K562 (cell line): ENCODE data around the gene PGS1. TPM values are rescaled to one million over a fixed set of nuclear protein-coding genes. Genes with fewer than 3 reads are reported as not detected.
A peak's percentile ranks its signal among the peaks of the same experiment; 100 is the strongest.

Experiments
- ATAC-seq: fragments of 200-7000 bp; cut with Tn5 transposase; 3 replicates; pipeline ENCODE4 v1.9.1; 2020; ENCODE audit warnings: moderate library complexity
- BruUV-seq: library from RNA; stranded (reverse); fragments of 400-500 nt; replicated peaks from 2 replicates; lab custom pipeline; 2021; lab: Mats Ljungman, UMichigan
- CTCF ChIA-PET: fragments of 300-600 bp; formaldehyde crosslinking; extraction: SDS; loops from one replicate; lab custom pipeline; 2021; ENCODE audit warnings: low intra/inter-chr PET ratio; lab: Yijun Ruan, JAX
- POLR2A ChIA-PET: fragments of 300-600, 350-650 bp; sonication (Branson Sonifier 250); formaldehyde crosslinking; extraction: SDS; loops from one replicate; lab custom pipeline; 2021; ENCODE audit warnings: antibody characterized with exemption, inconsistent platforms; lab: Yijun Ruan, JAX
- DNase-seq, 4 experiments: peaks; one replicate each; pipeline versions ENCODE4 v3.0.0 to v3.0.0-alpha.2; 2011 to 2018; ENCODE audit warnings: low spot score in 3 of 4, mixed read lengths in 3 of 4; ENCODE audit errors: extremely low read depth in 1 of 4
- FAIRE-seq: peaks from 2 replicates; lab custom pipeline; 2011; peaks lifted over from hg19 to GRCh38; lab: Jason Lieb, UNC
- H2AFZ ChIP-seq: 2 replicates; pipeline ENCODE4 v1.6.0; 2011; ENCODE audit warnings: low read depth, low read length, control low read depth, inconsistent platforms
- H3K27ac ChIP-seq: fragments of 200-600 bp; 3 replicates; pipeline ENCODE4 v1.8.0; 2011; ENCODE audit warnings: low read depth, mild to moderate bottlenecking, control low read depth, inconsistent platforms, low read length, moderate library complexity, mixed read lengths; ENCODE audit errors: extremely low read depth
- H3K27me3 ChIP-seq, 2 experiments: fragments of 300-600 bp in 1 of 2; 2 replicates in 1 of 2; 3 replicates in 1 of 2; pipeline versions ENCODE4 v1.6.0 to v1.8.0; 2011; ENCODE audit warnings: inconsistent platforms in 2 of 2, low read length in 2 of 2, mild to moderate bottlenecking in 1 of 2, mixed read lengths in 1 of 2, moderate library complexity in 1 of 2; ENCODE audit not compliant: control insufficient read depth in 2 of 2, insufficient read depth in 2 of 2
- H3K36me3 ChIP-seq: fragments of 300-600 bp; 3 replicates; pipeline ENCODE4 v1.8.0; 2011; ENCODE audit warnings: mild to moderate bottlenecking, low read length, inconsistent platforms; ENCODE audit not compliant: control insufficient read depth, insufficient read depth
- H3K4me1 ChIP-seq, 2 experiments: fragments of 200-600 bp in 1 of 2; replicated peaks in 1 of 2; 2 replicates in 1 of 2; 3 replicates in 1 of 2; pipeline versions ENCODE4 v1.5.1 to v1.8.0; 2011; ENCODE audit warnings: inconsistent platforms in 2 of 2, low read length in 2 of 2, mild to moderate bottlenecking in 1 of 2, mixed read lengths in 1 of 2, moderate library complexity in 1 of 2; ENCODE audit not compliant: control insufficient read depth in 2 of 2, insufficient read depth in 2 of 2
- H3K4me2 ChIP-seq: 2 replicates; pipeline ENCODE4 v1.6.1; 2011; ENCODE audit warnings: low read length, control low read depth, inconsistent platforms, mixed read lengths; ENCODE audit not compliant: insufficient read depth
- H3K4me3 ChIP-seq: fragments of 200-600 bp; sonication (generic), shearing (Covaris generic); 2 replicates; pipeline ENCODE4 v1.5.1; 2016; ENCODE audit warnings: control low read depth, inconsistent platforms
- H3K79me2 ChIP-seq: fragments of 200-600 bp; 3 replicates; pipeline ENCODE4 v1.8.0; 2011; ENCODE audit warnings: low read length, inconsistent platforms; ENCODE audit not compliant: control insufficient read depth, insufficient read depth
- H3K9ac ChIP-seq, 2 experiments: 2 replicates each; pipeline versions ENCODE4 v1.6.0 to v1.6.1; 2011; ENCODE audit warnings: low read depth in 2 of 2, low read length in 2 of 2, control low read depth in 1 of 2, inconsistent platforms in 1 of 2, mild to moderate bottlenecking in 1 of 2, mixed read lengths in 1 of 2; ENCODE audit not compliant: insufficient read depth in 1 of 2
- H3K9me1 ChIP-seq: one replicate; pipeline ENCODE4 v1.6.0; 2011; ENCODE audit warnings: inconsistent platforms, mild to moderate bottlenecking, low read length, moderate library complexity; ENCODE audit not compliant: control insufficient read depth, insufficient read depth
- H3K9me3 ChIP-seq: replicated peaks from 2 replicates; pipeline ENCODE4 v1.5.1; 2011; ENCODE audit warnings: low read depth, low read length, inconsistent platforms; ENCODE audit not compliant: control insufficient read depth, insufficient read depth
- H4K20me1 ChIP-seq: replicated peaks from 2 replicates; pipeline ENCODE4 v1.6.1; 2011; ENCODE audit warnings: low read length, inconsistent platforms, mixed read lengths; ENCODE audit not compliant: control insufficient read depth, insufficient read depth
- BRD9 ChIP-seq: fragments of 450-650 bp; IDR thresholded peaks from 2 replicates; pipeline ENCODE4 v1.6.1; 2018; ENCODE audit warnings: low read depth; ENCODE audit not compliant: partially characterized antibody
- KLF10 ChIP-seq: fragments of 250-450 bp; sonication (Bioruptor Pico); IDR thresholded peaks from 2 replicates; pipeline ENCODE4 v1.6.1; 2021; ENCODE audit warnings: matching md5 sums
- POLR2G ChIP-seq: fragments of 200-400 bp; formaldehyde crosslinking; IDR thresholded peaks from 2 replicates; pipeline ENCODE4 v1.6.1; 2017; ENCODE audit warnings: low read depth, mild to moderate bottlenecking, antibody characterized with exemption, low read length, moderate library complexity
- TCFL5 ChIP-seq: fragments of 250-450 bp; sonication (Bioruptor Pico); conservative IDR thresholded peaks from 2 replicates; pipeline ENCODE4 v1.6.1; 2021; ENCODE audit warnings: mild to moderate bottlenecking, moderate library complexity, matching md5 sums
- UBTF ChIP-seq, 2 experiments: IDR thresholded peaks; 2 replicates each; pipeline ENCODE4 v1.6.1; 2012; ENCODE audit warnings: improper control_type of control experiment in 2 of 2, low read depth in 2 of 2, low read length in 2 of 2, borderline replicate concordance in 1 of 2
- ZNF140 ChIP-seq: fragments of 250-450 bp; sonication (Bioruptor Pico); IDR thresholded peaks from 2 replicates; pipeline ENCODE4 v1.8.0; 2021; ENCODE audit warnings: moderate library complexity, mild to moderate bottlenecking, inconsistent platforms
- ZNF184 ChIP-seq: sonication (generic); formaldehyde crosslinking; IDR thresholded peaks from 2 replicates; pipeline ENCODE4 v1.5.0; 2020; ENCODE audit warnings: missing genetic modification reagents
- WGBS: fragments of 100-300 bp; shearing (Covaris generic); methylation state at CpG from one replicate; pipeline ENCODE4 v1.1.6; 2016; ENCODE audit warnings: low coverage, mixed read lengths; ENCODE audit not compliant: insufficient coverage; ENCODE audit errors: missing lambda C conversion rate; 5-methylcytosine and 5-hydroxymethylcytosine counted together
- in situ Hi-C: fragments of 300-500 bp; cut with MboI; formaldehyde crosslinking; loops from 4 replicates; pipeline ENCODE4 v1.15.0; 2018; ENCODE audit warnings: inconsistent platforms, mixed read lengths
- intact Hi-C: fragments of 100-400 bp; cut with micrococcal nuclease; formaldehyde crosslinking; loops from 2 replicates; pipeline ENCODE4 v1.14.2; 2022
- polyA plus RNA-seq, 8 experiments: library from polyadenylated mRNA; depleted of rRNA in 4 of 8; stranded (reverse) in 5 of 8; unstranded in 3 of 8; fragments of >200 nt; fragmentation: Nextera tagmentation in 2 of 8; fragmentation: Illumina TruSeq in 1 of 8; extraction: Ambion mirVana in 2 of 8; extraction: Trizol in 1 of 8; gene quantifications; 2 replicates each; pipeline versions ENCODE4 v1.2.1 to v1.2.3, GENCODE V29; 2011 to 2014; ENCODE audit warnings: inconsistent platforms in 1 of 8, missing spikeins in 1 of 8
- total RNA-seq, 7 experiments: library from RNA; depleted of rRNA in 6 of 7; stranded (reverse); fragments of >200 nt in 6 of 7; fragmentation: Illumina TruSeq in 2 of 7; extraction: Trizol in 2 of 7; gene quantifications; 2 replicates each; pipeline versions ENCODE4 v1.2.1 to v1.2.3, GENCODE V29; 2011 to 2021; ENCODE audit warnings: low replicate concordance in 1 of 7
- TF ChIP-seq, protein P1 (sequence below): fragments of 250-450 bp; sonication (Bioruptor Pico); IDR thresholded peaks from 2 replicates; pipeline ENCODE4 v1.4.0; 2020; ENCODE audit warnings: mild to moderate bottlenecking, moderate library complexity

The PGS1 gene
- total and polyA plus RNA-seq, 9 of the 15 experiments (the other 6 are each of a cell fraction or from before 2014, with no cell fraction given) = 1.3 to 39.4 (median 22.3) TPM

DNA sequence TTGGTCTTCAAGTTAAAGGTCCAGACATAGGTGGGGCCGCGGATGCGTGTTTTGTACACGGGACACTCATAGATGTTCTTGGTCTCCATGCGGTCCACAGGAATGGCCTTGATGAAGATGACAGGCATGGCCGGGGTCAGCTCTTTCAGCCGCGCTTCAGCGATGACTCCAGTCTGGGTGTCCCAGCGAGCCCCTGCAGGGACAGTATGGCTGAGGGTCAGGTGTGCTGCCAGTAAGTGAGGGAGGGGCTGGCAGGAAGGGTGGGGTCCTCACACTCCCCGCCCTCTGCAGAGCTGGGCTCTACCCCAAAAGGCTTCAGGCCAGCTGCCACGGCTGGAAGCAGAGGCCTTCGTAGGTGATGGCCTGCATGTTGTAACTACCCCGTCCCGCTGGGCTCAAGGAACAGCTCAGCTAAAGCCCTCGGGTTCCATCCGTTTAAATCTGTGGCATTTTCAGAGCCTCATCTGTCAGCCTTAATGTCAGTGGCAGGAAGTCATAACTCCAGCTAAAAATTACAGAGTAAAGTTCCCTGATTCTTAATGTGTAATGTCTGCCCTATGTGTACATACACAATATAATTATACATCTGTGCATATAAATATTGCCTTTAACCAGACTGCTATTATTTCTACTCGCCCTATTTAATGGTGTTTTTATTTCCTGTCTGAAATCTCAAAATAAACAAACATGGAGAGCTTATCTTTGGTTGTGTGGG is 45.7 kb downstream of the PGS1 start (continued):
- TF ChIP-seq KLF10 (CRISPR knock-in tag) = no peak
- TF ChIP-seq BRD9 = no peak
- TF ChIP-seq, protein P1, sequence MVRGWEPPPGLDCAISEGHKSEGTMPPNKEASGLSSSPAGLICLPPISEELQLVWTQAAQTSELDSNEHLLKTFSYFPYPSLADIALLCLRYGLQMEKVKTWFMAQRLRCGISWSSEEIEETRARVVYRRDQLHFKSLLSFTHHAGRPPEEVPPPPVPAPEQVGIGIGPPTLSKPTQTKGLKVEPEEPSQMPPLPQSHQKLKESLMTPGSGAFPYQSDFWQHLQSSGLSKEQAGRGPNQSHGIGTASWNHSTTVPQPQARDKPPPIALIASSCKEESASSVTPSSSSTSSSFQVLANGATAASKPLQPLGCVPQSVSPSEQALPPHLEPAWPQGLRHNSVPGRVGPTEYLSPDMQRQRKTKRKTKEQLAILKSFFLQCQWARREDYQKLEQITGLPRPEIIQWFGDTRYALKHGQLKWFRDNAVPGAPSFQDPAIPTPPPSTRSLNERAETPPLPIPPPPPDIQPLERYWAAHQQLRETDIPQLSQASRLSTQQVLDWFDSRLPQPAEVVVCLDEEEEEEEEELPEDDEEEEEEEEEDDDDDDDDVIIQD (CRISPR knock-in tag) = no peak
- no peak for TF ChIP-seq ZNF140 (CRISPR knock-in tag)

DNA sequence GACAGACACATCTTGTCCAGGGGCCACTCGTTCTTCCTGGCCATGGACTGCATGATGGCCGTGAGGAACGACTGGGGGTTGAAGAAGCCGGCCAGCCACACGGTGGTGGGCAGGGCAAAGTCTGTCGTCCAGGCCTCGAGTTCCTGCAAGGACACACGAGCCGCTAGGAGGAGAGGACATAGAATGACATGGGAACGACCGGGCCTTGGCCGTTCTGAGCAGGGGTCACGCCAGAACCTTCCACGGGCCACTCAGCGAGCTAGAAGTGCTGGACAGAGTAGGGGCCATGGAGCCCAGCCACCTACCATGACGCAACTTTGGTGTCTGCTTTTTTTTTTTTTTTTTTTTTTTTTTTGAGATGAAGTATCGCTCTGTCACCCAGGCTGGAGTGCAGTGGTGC is 47.0 kb downstream of the PGS1 start:
- POLR2A ChIA-PET = interaction anchor here (0.6 to 0.7 kb wide), 2 partner anchors 9 kb away, joined by 3 to 4 read pairs; no protein-coding TSS in a partner anchor
- H2AFZ ChIP-seq = no peak overlapping the region
- ATAC-seq (no peak), DNase-seq (no peak), FAIRE-seq (no peak)
- no peak overlapping the region for H3K4me2 ChIP-seq
- CTCF ChIA-PET = no interaction called here
- BruUV-seq = no TSS peak
- no peaks in the 10 kb centered on the region for H3K27me3 ChIP-seq
- 90% methylated on average over 9 of the region's 17 CpGs for WGBS
- H3K79me2 ChIP-seq = no peaks in the 10 kb centered on the region
- H3K9me1 ChIP-seq = no peaks in the 10 kb centered on the region
- no peaks in the 10 kb centered on the region for H3K9me3 ChIP-seq
- TF ChIP-seq POLR2G (0 out of 2 replicates have a peak, but pooled peaks have one; percentile 27), ZNF184 (CRISPR knock-in tag) (no peak), TCFL5 (CRISPR knock-in tag) (no peak), UBTF (IDR thresholded peaks at IDR 0.05; ENCODE audit: borderline replicate concordance in 1 of 2, low read depth in 2 of 2, low read length in 2 of 2) (no peak)
- H3K9ac ChIP-seq = 0 out of 4 replicates have a peak overlapping the region, but pooled peaks of 1 of the 2 experiments have one; percentile 27
- in situ Hi-C loops = no loop called here
- no peaks in the 10 kb centered on the region for H4K20me1 ChIP-seq
- peaks cover 65% of the 10 kb centered on the region for H3K36me3 ChIP-seq
- H3K27ac ChIP-seq = no peak overlapping the region
- H3K4me1 ChIP-seq = peaks cover 9 to 20% of the 10 kb centered on the region in 2 experiments
- no peak overlapping the region for H3K4me3 ChIP-seq
- intact Hi-C loops = no loop called here
